SK-MEL-5 (cell line): ENCODE results near the gene ZNF527. TPM values are rescaled to one million over a fixed set of nuclear protein-coding genes. Genes with fewer than 3 reads are reported as not detected.
"Not testable (repeated sequence)": the region's sequence is repeated elsewhere in the genome, so short reads cannot be mapped to it uniquely, and the experiment has no call there.

ENCODE experiments used
- DNase-seq: peaks from one replicate; pipeline ENCODE4 v3.0.0-alpha.2; 2016; ENCODE audit warnings: low read depth, low spot score
- in situ Hi-C: cut with HindIII; loops from 2 replicates; pipeline ENCODE4 v1.10.0; 2016; ENCODE audit warnings: low sequenced_read_pairs, high pct_unique_total_duplicates, low pct_unique_long_range_greater_than_20kb
- polyA plus RNA-seq, 2 experiments: library from polyadenylated mRNA; depleted of rRNA; stranded (reverse); fragments of >200 nt; gene quantifications; 2 replicates each; pipeline ENCODE4 v1.2.3, GENCODE V29; 2015
- total RNA-seq: library from RNA; depleted of rRNA; stranded (reverse); fragments of >200 nt; shearing (Covaris generic); gene quantifications from 2 replicates; pipeline ENCODE4 v1.2.3, GENCODE V29; 2014; rRNA removed

Gene ZNF527
- 1.9 and 2.6 TPM in 2 replicates for total RNA-seq
- 1.7 and 2.7 TPM in 2 replicates for polyA plus RNA-seq (2015; cell fraction: cytosol; rRNA removed)
- polyA plus RNA-seq (2015; cell fraction: nucleus; rRNA removed) = 4.5 and 18.5 TPM in 2 replicates

DNA sequence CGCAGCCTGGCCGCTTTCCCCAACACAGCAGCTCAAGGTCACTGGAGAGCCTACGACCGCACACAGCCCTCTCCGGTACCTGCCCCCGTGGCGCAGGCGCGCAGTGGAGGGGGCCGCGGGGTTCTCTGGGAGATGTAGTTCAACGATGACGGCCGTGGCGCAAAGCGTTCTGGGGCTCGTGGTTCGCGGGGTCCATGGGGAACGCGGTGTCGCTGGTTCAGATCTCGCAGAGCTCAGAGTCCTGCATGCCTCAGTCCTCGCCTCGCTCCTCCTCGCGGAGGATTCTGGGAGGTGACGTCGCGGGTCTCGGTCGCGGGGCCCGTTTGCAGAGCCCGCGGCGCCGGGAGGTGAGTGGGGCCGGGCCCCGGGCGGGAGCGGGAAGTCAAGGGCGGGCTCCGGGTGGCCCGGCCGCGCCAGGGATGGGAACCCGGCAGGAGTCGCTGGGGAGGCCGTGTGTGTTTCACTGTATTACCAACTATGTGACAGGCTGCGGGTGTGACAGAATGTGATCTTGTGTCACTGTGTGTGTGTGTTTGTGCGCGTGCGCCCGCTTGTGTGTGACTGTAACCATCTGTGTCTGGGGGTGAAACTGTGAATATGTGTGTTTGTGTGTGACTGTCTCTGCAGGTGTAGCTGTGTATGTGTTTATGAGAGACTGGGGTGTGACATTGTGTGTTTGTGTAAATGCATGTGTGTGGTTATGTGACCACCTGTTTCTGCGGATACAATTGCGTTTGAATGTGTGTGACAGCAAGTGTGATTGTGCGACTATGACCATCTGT, at the start of gene ZNF527:
Gene ZNF527, plus strand, starts transcription at position 220 of the 782 bp plus-strand sequence. CDS start 3,100 bp downstream, outside the sequence.
- in situ Hi-C loops = no loop called here
- DNase-seq = peak; percentile 94

DNA sequence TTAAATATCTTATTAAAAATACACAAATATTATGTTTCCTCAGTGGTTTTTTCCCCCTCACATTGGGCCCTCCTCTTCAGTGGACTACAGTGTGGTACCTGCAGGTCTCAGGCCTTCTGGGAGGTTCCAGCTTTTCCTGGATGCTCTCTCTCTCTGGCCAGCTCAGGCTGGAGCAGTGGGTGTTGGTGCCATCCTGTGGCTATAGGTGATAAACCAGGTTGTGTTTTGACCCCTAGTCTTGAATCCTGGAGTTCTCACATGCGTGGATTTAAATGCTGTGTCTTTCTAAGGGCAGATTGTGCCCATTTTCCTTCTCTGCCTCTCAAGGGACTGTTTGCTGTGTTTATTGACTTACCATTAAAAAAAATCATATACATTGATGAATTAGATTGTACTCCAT, 41.2 kb upstream of the ZNF527 start:
- in situ Hi-C loops = no loop called here
- DNase-seq = peak; percentile 11

DNA sequence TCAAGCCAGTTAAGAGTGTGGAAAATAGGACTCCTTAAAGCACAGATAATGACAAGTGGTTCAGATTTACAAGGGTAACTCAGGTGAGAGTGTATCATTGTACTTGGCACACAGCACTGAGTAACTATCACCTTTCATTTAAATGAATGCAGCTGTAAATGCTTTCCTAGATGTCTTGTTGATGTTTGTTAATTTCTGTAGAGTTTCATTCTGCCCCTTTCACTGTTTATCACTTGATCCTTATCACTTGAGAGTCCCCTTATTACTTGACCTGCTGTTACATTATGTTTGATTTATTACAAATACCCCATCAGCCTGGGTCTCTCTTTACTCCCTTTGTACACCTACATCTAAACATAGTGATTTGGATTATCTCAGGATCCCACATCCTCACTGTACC, 38.1 kb upstream of the ZNF527 start:
- DNase-seq = no peak
- in situ Hi-C loops = no loop called here

DNA sequence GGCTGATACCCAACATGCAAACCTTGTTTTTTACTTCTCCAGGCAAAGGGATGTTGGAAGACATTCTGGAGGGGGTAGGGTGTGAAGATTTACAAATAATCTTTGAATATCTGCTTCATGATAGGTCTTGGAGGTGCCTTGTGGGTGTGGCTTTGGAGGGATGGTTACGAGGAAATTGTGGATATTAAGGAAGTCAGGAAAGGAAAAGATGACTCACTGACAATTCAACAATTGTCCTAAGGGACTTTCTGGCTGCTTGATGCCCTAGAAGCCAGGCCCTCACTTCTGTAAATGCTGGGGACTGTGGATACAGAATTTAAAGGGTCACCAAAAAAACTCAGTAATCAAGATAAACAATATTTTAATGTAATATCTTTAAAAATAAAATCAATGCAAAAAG, 37.4 kb upstream of the ZNF527 start:
- DNase-seq = no peak
- in situ Hi-C loops = no loop called here

DNA sequence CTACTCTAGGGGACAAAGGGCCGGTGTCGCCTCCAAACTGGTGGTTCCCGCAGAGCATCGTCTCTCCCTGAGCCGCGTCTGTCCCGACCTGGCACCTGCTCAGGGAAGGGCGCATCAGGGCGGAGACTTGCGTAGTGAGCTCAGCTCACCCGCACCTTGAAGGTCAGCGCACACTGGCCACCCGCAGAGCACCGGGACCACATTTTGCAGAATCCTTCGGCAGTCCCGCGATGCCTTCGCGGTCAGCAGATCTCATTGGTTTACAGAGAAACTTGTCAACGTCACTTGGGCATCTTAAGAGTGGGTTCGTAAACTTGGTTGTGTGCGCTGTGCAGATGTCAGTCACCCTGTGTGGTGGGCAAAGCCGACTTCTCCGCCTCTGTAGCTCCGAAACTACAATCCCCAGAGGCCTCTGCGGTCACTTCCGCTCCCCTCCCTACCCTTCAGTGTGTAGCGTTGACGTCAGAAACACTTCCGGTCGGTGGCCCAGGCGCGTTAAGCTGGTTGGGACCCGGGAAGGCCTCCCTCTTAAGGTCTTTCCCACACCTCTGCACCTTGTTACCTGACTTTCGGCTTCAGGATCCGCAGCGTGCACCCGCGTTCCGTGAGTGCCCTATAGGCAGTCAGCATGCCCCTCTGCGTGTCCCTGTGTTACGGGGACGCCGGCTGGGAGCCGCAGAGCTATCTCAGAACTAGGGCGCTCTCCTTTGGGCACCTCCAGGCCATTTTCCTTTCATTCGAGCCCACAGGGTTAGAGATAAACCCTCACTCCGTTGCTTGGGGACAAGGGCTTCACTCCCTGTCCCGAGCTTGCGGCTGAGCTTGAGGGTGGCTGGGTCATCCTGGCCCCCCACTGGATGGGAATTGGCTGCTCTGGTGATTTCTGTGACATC, 36.5 kb upstream of the ZNF527 start:
- peak; percentile 87 for DNase-seq
- in situ Hi-C loops = no loop called here

DNA sequence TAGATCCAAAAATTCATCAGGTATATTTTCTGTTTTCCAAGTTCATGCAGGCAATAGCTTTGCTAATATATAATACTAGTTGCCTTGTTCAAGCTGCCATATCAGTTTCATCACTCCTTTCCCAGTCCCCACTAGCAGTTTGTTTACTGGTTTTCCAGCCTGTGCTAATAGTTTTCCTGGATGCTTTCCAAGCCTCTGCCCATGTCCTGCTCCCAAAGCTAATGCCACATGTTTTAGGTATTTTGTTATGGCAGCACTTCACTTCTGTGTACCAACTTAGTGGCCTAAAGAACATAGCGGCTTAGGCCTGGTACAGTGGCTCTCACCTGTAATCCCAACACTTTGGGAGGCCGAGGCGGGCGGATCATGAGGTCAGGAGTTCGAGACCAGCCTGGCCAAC, 28.1 kb upstream of the ZNF527 start:
- in situ Hi-C loops = no loop called here
- no peak for DNase-seq

DNA sequence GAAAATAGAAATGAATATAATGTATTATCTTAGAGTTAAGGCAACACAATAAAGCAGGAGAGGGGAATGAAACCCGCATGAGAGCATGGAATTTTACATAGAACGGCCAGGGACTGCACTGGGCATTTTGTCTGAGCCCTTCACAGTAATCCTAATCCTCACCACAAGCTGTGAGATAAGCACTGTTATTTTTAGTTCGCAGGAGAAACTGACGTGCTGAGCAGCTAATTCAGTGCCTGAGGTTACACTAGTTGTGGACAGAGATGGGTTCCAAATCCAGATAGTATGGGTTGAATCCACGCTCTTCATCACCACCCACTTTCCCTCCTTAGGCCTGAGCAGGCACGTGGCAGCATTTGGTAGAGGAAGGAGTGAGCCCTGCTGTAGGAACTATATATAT, 24.8 kb upstream of the ZNF527 start:
- DNase-seq = no peak

DNA sequence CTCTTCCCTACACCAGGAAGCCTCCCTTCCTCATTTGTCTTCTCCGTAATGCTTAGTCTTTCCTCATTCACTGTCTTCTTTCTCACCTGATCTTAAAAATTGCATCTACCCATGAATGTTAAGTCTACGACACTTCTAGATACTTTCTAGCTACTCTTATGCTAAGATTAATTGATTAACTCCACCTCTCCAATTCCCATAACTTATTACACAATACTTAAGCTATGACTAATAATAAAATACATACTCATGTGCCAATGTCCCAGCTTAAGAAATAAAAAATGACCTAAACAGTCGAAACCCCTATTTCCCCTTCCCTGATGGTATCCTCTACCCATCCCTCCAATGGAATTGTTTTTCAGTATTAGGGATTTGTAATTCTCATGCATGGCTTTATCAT, 22.8 kb upstream of the ZNF527 start:
- DNase-seq = no peak
- in situ Hi-C loops = no loop called here

More for the DNA sequence above, 24.8 kb upstream of the ZNF527 start:
- in situ Hi-C loops = no loop called here

DNA sequence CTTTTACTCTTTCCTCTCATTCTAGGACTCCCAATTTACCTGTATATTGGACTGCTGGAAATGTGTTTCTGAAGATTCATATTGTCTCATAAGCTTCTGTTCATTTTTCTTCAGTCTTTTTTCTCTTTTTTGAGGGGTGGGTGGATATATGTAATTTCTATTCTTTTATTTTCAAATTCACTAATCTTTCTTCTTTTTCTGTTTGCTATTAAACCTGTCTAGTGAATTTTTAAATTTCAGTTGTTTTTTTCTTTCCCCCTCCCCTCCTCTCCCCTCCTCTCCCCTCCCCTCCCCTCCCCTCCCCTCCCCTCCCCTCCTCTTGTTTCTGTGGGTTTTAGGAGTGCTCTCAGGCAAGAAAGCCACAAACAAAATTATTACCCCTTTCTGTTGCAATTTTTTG, 16.9 kb upstream of the ZNF527 start:
- no peak for DNase-seq
- in situ Hi-C loops = no loop called here

DNA sequence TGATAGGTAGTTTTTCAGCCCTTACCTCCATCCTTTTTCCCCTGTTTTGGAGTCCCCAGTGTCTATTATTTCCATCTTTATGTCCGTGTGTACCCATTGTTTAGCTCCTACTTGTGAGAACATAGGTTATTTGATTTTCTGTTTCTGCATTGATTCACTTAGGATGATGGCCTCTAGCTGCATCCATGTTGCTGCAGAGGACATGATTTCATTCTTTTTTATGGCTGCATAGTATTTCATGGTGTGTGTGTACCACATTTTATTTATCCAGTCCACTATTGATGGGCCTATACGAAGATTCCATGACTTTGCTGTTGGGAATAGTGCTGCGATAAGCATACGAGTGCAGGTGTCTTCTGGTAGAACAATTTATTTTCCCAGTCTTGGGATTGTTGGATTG, 15.0 kb upstream of the ZNF527 start:
- DNase-seq = no peak
- in situ Hi-C loops = no loop called here

DNA sequence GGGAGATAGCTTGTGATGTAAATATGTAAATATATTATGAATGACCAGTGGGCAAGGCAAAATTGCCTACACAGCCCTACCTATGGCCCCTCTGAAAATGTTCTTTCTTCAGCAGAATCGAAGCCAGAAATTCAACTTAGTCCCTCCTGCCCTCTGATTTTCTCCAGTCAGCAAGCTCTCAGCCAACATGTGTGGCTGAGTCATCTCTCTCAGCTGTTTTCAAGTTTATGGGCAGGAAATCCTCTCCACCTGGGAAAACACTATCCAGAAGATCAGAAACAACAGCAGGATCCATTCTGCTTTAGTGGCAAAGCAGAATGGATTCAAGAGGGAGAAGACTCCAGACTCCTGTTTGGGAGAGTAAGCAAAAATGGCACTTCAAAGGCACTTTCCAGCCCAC, 8.9 kb upstream of the ZNF527 start:
- in situ Hi-C loops = no loop called here
- DNase-seq = no peak

DNA sequence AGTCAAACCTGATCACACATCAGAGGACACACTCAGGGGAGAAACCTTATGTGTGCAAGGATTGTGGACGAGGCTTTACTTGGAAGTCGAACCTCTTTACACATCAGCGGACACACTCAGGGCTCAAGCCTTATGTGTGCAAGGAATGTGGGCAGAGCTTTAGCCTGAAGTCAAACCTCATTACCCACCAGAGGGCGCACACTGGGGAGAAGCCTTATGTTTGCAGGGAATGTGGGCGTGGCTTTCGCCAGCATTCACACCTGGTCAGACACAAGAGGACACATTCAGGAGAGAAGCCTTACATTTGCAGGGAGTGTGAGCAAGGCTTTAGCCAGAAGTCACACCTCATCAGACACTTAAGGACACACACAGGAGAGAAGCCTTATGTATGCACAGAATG, 8.2 kb upstream of the ZNF527 start:
- in situ Hi-C loops = no loop called here
- peak; percentile 16 for DNase-seq

DNA sequence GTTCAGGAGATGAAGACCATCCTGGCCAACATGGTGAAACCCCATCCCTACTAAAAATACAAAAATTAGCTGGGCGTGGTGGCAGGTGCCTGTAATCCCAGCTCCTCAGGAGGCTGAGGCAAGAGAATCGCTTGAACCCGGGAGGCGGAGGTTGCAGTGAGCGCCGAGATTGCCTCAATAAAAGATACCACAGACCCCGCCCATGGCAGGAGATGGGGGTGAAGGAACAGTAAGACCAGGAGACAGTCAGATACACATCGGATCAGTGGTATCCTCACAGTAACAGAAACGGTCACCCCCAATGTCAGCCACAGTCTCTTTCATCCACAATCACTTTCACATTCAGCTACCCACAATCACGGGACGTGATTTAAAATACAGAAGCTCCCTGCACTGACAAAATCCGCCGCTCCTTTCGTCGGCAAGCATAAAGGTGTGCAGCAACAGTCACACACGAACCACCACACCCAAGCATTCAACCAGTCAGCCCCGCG, 466 bp upstream of the ZNF527 start:
- DNase-seq, in situ Hi-C loops: not testable (repeated sequence)

DNA sequence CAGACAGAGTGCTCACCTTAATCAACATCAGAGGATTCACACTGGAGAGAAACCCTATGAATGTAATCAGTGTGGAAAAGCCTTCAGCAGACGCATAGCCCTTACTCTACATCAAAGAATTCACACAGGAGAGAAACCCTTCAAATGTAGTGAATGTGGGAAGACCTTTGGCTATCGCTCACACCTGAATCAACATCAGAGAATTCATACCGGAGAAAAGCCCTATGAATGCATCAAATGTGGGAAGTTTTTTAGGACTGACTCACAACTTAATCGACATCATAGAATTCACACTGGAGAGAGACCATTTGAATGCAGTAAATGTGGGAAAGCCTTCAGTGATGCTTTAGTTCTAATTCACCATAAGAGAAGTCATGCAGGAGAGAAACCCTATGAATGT, 18.3 kb downstream of the ZNF527 start:
- DNase-seq = no peak
- in situ Hi-C loops = no loop called here

DNA sequence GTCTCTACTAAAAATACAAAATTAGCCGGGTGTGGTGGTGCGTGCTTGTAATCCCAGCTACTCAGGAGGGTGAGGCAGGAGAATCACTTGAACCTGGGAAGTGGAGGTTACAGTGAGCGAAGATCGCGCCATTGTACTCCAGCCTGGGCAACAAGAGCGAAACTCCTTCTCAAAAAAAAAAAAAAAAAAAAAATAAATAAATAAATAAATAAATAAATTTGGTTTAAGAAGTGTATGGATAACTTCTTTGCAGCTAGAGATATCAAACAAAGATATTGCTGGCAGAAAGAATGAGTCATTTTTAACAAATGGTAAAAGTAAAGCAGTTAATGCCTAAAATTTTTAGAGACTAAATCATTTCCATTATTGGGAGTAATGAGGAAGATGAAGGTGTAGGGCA, 20.5 kb downstream of the ZNF527 start:
- in situ Hi-C loops, DNase-seq: not testable (repeated sequence)

DNA sequence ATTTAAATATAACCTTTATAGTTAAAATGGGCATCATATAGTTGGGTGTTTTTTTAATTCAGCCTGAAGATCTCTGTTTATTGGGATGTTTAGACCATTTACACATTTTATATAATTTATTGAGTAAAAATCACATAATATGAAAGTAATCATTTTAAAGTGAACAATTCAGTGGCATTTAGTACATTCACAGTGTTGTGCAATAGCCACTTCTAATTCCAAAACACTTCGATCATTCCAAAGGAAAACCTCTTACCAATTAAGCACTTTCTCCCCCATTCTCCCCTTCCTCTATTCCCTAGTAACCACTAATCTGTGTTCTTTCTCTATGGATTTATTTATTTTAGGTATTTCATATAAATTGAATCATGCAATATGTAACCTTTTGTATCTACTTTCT, 30.2 kb downstream of the ZNF527 start:
- in situ Hi-C loops = no loop called here
- DNase-seq = no peak

DNA sequence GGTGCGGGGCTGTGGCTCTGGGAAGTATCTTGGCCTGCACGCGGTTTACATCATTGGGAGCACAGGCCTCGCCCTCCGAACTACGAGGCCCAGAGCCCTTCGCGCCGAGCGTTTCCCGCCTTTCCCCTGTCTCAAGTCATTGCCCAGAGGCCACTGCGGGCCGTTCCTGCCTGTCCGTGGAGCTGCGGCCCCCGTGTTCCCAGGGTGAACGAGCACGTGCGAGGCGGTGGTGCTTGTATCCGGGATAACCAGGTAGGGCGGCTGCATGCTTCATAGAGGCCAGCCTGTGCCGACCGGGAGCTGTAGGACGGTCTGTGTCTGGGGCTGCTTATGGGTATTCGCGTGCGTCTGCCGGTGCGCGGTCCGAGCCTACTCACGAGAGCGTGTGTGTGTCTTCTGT, 32.5 kb downstream of the ZNF527 start:
- in situ Hi-C loops = no loop called here
- no peak for DNase-seq

DNA sequence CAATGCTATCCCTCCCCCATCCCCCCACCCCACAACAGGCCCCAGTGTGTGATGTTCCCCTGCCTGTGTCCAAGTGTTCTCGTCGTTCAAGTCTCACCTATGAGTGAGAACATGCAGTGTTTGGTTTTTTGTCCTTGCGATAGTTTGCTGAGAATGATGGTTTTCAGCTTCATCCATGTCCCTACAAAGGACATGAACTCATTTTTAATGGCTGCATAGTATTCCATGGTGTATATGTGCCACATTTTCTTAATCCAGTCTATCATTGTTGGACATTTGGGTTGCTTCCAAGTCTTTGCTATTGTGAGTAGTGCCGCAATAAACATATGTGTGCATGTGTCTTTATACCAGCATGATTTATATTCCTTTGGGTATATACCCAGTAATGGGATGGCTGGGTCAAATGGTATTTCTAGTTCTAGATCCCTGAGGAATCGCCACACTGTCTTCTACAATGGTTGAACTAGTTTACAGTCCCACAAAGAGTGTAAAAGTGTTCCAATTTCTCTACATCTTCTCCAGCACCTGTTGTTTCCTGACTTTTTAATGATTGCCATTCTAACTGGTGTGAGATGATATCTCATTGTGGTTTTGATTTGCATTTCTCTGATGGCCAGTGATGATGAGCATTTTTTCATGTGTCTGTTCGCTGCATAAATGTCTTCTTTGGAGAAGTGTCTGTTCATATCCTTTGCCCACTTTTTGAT, 35.4 kb downstream of the ZNF527 start:
- DNase-seq = not testable (repeated sequence)

More for the DNA sequence above, 35.4 kb downstream of the ZNF527 start:
- in situ Hi-C loops = not testable (repeated sequence)
